GM12878 (cell line): ENCODE measurements around the gene ITGA11.

ENCODE experiments used
- ATF2 ChIP-seq: IDR thresholded peaks from 2 replicates; pipeline ENCODE4 v1.6.1; 2012; ENCODE audit warnings: low read length, inconsistent platforms
- CTCF ChIP-seq, 3 experiments: IDR thresholded peaks in 2 of 3; conservative IDR thresholded peaks in 1 of 3; 2 replicates each; pipeline ENCODE4 v1.5.1; 2011; ENCODE audit warnings: low read depth in 3 of 3, low read length in 3 of 3, mild to moderate bottlenecking in 3 of 3, control low read depth in 2 of 3, moderate library complexity in 2 of 3, inconsistent platforms in 1 of 3, mixed read lengths in 1 of 3; ENCODE audit not compliant: control insufficient read depth in 2 of 3, insufficient read depth in 1 of 3; ENCODE audit errors: extremely low read depth in 1 of 3
- NFIC ChIP-seq: IDR thresholded peaks from 2 replicates; pipeline ENCODE4 v1.6.1; 2012; ENCODE audit warnings: low read depth, mild to moderate bottlenecking, inconsistent platforms, low read length, moderate library complexity
- POLR2AphosphoS5 ChIP-seq: IDR thresholded peaks from 2 replicates; pipeline ENCODE4 v1.6.1; 2011; ENCODE audit warnings: mild to moderate bottlenecking, low read length, inconsistent platforms
- SIN3A ChIP-seq: IDR thresholded peaks from 2 replicates; pipeline ENCODE4 v1.6.1; 2012; ENCODE audit warnings: low read depth, low read length, improper control_type of control experiment
- SRF ChIP-seq, 2 experiments: IDR thresholded peaks; 2 replicates each; pipeline ENCODE4 v1.6.1; 2011; ENCODE audit warnings: low read depth in 2 of 2, low read length in 2 of 2, mild to moderate bottlenecking in 1 of 2, moderate library complexity in 1 of 2
- YY1 ChIP-seq: IDR thresholded peaks from 2 replicates; pipeline ENCODE4 v1.6.1; 2011; ENCODE audit warnings: low read depth, mild to moderate bottlenecking, low read length
- ZNF622 ChIP-seq: fragments of 450-650 bp; IDR thresholded peaks from 2 replicates; pipeline ENCODE4 v1.6.1; 2017; ENCODE audit warnings: mild to moderate bottlenecking, inconsistent platforms

- no peak for TF ChIP-seq POLR2AphosphoS5
- TF ChIP-seq YY1: no peak
- no peak for TF ChIP-seq SIN3A
- no peak for TF ChIP-seq ATF2
- TF ChIP-seq CTCF (IDR thresholded peaks at IDR 0.05 in 2 of 3, conservative IDR thresholded peaks at IDR 0.05 in 1 of 3; ENCODE audit: control insufficient read depth in 2 of 3, extremely low read depth in 1 of 3, insufficient read depth in 1 of 3, low read depth in 3 of 3, low read length in 3 of 3): no peak
- TF ChIP-seq SRF (IDR thresholded peaks at IDR 0.05; ENCODE audit: low read depth in 2 of 2, low read length in 2 of 2): no peak
- no peak for TF ChIP-seq NFIC
- TF ChIP-seq ZNF622: no peak
Observed at GRCh38 chr15:68276668-68277067, 155.3 kb downstream of the ITGA11 start.
